HepG2 (cell line): ENCODE measurements around the gene CRKL. TPM values are rescaled to one million over a fixed set of nuclear protein-coding genes. Genes with fewer than 3 reads are reported as not detected.
"Not testable (repeated sequence)": the region's sequence is repeated elsewhere in the genome, so short reads cannot be mapped to it uniquely, and the experiment has no call there.

Experiments
- ATAC-seq: fragments of 200-7000 bp; cut with Tn5 transposase; 3 replicates; pipeline ENCODE4 v1.9.1; 2020; ENCODE audit warnings: mild to moderate bottlenecking, moderate library complexity
- BruUV-seq: library from RNA; stranded (reverse); fragments of 400-500 nt; replicated peaks from 2 replicates; lab custom pipeline; 2021; lab: Mats Ljungman, UMichigan
- CTCF ChIA-PET: fragments of 300-600 bp; formaldehyde crosslinking; extraction: SDS; loops from one replicate; lab custom pipeline; 2021; ENCODE audit warnings: low total read pairs, inconsistent platforms, low intra/inter-chr PET ratio; lab: Yijun Ruan, JAX
- POLR2A ChIA-PET: fragments of 350-600 bp; sonication (Branson Sonifier 250); formaldehyde crosslinking; loops from one replicate; lab custom pipeline; 2020; ENCODE audit warnings: antibody characterized with exemption, inconsistent platforms; lab: Yijun Ruan, JAX
- DNase-seq: peaks from one replicate; pipeline ENCODE4 v3.0.0-alpha.2; 2015; ENCODE audit warnings: low spot score
- FAIRE-seq: peaks from 3 replicates; lab custom pipeline; 2011; peaks lifted over from hg19 to GRCh38; lab: Jason Lieb, UNC
- H2AFZ ChIP-seq: one replicate; pipeline ENCODE4 v1.6.1; 2011; ENCODE audit warnings: low read length, inconsistent platforms
- H3K27ac ChIP-seq: fragments of 300-600 bp; 3 replicates; pipeline ENCODE4 v1.8.0; 2011; ENCODE audit warnings: mixed run types, mild to moderate bottlenecking, mixed read lengths, low read length, inconsistent platforms; ENCODE audit not compliant: insufficient read depth; ENCODE audit errors: extremely low read length
- H3K27me3 ChIP-seq, 2 experiments: fragments of 200-600 bp in 1 of 2; 2 replicates in 1 of 2; 3 replicates in 1 of 2; pipeline versions ENCODE4 v1.6.0 to v1.8.0; 2011; ENCODE audit warnings: low read length in 2 of 2, mild to moderate bottlenecking in 2 of 2, moderate library complexity in 2 of 2, inconsistent platforms in 1 of 2; ENCODE audit not compliant: insufficient read depth in 2 of 2, control insufficient read depth in 1 of 2
- H3K36me3 ChIP-seq, 2 experiments: fragments of 200-600 bp in 1 of 2; replicated peaks in 1 of 2; 2 replicates in 1 of 2; 3 replicates in 1 of 2; pipeline versions ENCODE4 v1.5.1 to v1.8.0; 2011; ENCODE audit warnings: low read length in 2 of 2, inconsistent platforms in 1 of 2; ENCODE audit not compliant: insufficient read depth in 2 of 2, control insufficient read depth in 1 of 2
- H3K4me1 ChIP-seq: 2 replicates; pipeline ENCODE4 v1.5.1; 2012; ENCODE audit warnings: low read length, inconsistent platforms; ENCODE audit not compliant: insufficient read depth
- H3K4me2 ChIP-seq: 2 replicates; pipeline ENCODE4 v1.6.0; 2011; ENCODE audit warnings: low read depth, low read length, inconsistent platforms
- H3K4me3 ChIP-seq, 3 experiments: fragments of 200-600 bp in 1 of 3; sonication (generic), shearing (Covaris generic) in 1 of 3; replicated peaks in 1 of 3; 2 replicates each; pipeline ENCODE4 v1.5.1; 2011 to 2016; ENCODE audit warnings: low read length in 3 of 3, inconsistent platforms in 2 of 3, low read depth in 2 of 3, mild to moderate bottlenecking in 2 of 3, control low read depth in 1 of 3, mixed read lengths in 1 of 3; ENCODE audit not compliant: insufficient read depth in 1 of 3
- H3K79me2 ChIP-seq: one replicate; pipeline ENCODE4 v1.6.1; 2011; ENCODE audit warnings: low read length, inconsistent platforms; ENCODE audit not compliant: insufficient read depth
- H3K9ac ChIP-seq: 2 replicates; pipeline ENCODE4 v1.6.0; 2011; ENCODE audit warnings: mild to moderate bottlenecking, low read depth, low read length, inconsistent platforms; ENCODE audit not compliant: insufficient read depth
- H3K9me3 ChIP-seq: 2 replicates; pipeline ENCODE4 v1.5.1; 2012; ENCODE audit warnings: mild to moderate bottlenecking, low read length
- H4K20me1 ChIP-seq: 2 replicates; pipeline ENCODE4 v1.6.0; 2011; ENCODE audit warnings: inconsistent platforms, mild to moderate bottlenecking, low read length, moderate library complexity; ENCODE audit not compliant: insufficient read depth
- FLYWCH1 ChIP-seq: sonication (generic); formaldehyde crosslinking; IDR thresholded peaks from 2 replicates; pipeline ENCODE4 v1.8.1; 2023; ENCODE audit warnings: mild to moderate bottlenecking, missing genetic modification reagents
- MLLT10 ChIP-seq: sonication (generic); formaldehyde crosslinking; IDR thresholded peaks from 2 replicates; pipeline ENCODE4 v1.4.0; 2020; ENCODE audit warnings: missing genetic modification reagents
- RBM22 ChIP-seq: fragments of 200-400 bp; formaldehyde crosslinking; optimal IDR thresholded peaks from 2 replicates; pipeline ENCODE3; 2017; ENCODE audit warnings: mild to moderate bottlenecking, low read length, moderate library complexity
- SIX1 ChIP-seq: sonication (generic); formaldehyde crosslinking; IDR thresholded peaks from 2 replicates; pipeline ENCODE4 v1.4.0; 2020; ENCODE audit warnings: missing genetic modification reagents, borderline replicate concordance
- TCF7L2 ChIP-seq: IDR thresholded peaks from 2 replicates; pipeline ENCODE4 v1.6.1; 2011; ENCODE audit warnings: mild to moderate bottlenecking, low read depth, low read length, moderate library complexity
- ZNF20 ChIP-seq: sonication (generic); formaldehyde crosslinking; IDR thresholded peaks from 2 replicates; pipeline ENCODE4 v1.4.0; 2020; ENCODE audit warnings: mild to moderate bottlenecking, moderate library complexity, missing genetic modification reagents
- ZSCAN21 ChIP-seq: sonication (generic); formaldehyde crosslinking; IDR thresholded peaks from 2 replicates; pipeline ENCODE4 v1.8.0; 2022; ENCODE audit warnings: mild to moderate bottlenecking, missing genetic modification reagents, moderate library complexity, borderline replicate concordance
- WGBS: methylation state at CpG from one replicate; pipeline ENCODE4 v1.1.6; 2017; ENCODE audit warnings: low lambda C conversion rate; 5-methylcytosine and 5-hydroxymethylcytosine counted together
- in situ Hi-C: cut with HindIII; loops from 2 replicates; pipeline ENCODE4 v1.10.0; 2017; ENCODE audit warnings: low pct_unique_long_range_greater_than_20kb; ENCODE audit not compliant: extremely low pct_ligation_motif_present
- intact Hi-C: fragments of 100-400 bp; cut with micrococcal nuclease; formaldehyde crosslinking; loops from one replicate; pipeline ENCODE4 v1.10.0; 2022; ENCODE audit not compliant: unreplicated experiment
- polyA plus RNA-seq, 8 experiments: library from polyadenylated mRNA; depleted of rRNA in 3 of 8; stranded (reverse) in 7 of 8; unstranded in 1 of 8; fragments of >200 nt; fragmentation: Illumina TruSeq in 4 of 8; extraction: Trizol in 4 of 8; gene quantifications; 2 replicates each; pipeline versions ENCODE4 v1.2.1 to v1.2.3, GENCODE V29; 2011 to 2016; ENCODE audit warnings: low read depth in 4 of 8, missing spikeins in 1 of 8, mixed read lengths in 1 of 8; ENCODE audit not compliant: insufficient read depth in 1 of 8
- total RNA-seq, 5 experiments: library from RNA; depleted of rRNA; stranded (reverse); fragments of >200 nt; fragmentation: Illumina TruSeq; extraction: Trizol; gene quantifications; 2 replicates each; pipeline ENCODE4 v1.2.3, GENCODE V29; 2016; ENCODE audit warnings: low read depth in 1 of 5

CRKL gene
- total and polyA plus RNA-seq, 2 of the 13 experiments (the other 11 are each of a cell fraction or from before 2014, with no cell fraction given): 37.4 to 60.6 TPM

GRCh38 chr22:20933910-20934309 lies 16.7 kb downstream of the CRKL start:
- in situ Hi-C loops: no loop called here
- no peak overlapping the region for H3K4me3 ChIP-seq
- H3K36me3 ChIP-seq: peaks cover 19 to 60% of the 10 kb centered on the region in 2 experiments
- intact Hi-C loops: no loop called here
- no peak for DNase-seq
- peaks cover 96% of the 10 kb centered on the region for H4K20me1 ChIP-seq
- TF ChIP-seq ZNF20 (CRISPR knock-in tag): no peak
- TF ChIP-seq ZSCAN21 (CRISPR knock-in tag): no peak
- TF ChIP-seq RBM22: peak; percentile 59
- TF ChIP-seq FLYWCH1: no peak
- no peak for TF ChIP-seq SIX1 (CRISPR knock-in tag)
- TF ChIP-seq TCF7L2: no peak
- TF ChIP-seq MLLT10 (CRISPR knock-in tag): no peak
- H3K4me1 ChIP-seq: peaks cover 79% of the 10 kb centered on the region
- POLR2A ChIA-PET: no interaction called here
- H3K4me2 ChIP-seq: no peak overlapping the region
- FAIRE-seq: no peak
- H2AFZ ChIP-seq: no peak overlapping the region
- no peaks in the 10 kb centered on the region for H3K27me3 ChIP-seq
- H3K9me3 ChIP-seq: no peaks in the 10 kb centered on the region
- BruUV-seq: TSS peak; percentile 38
- H3K9ac ChIP-seq: no peak overlapping the region
- H3K27ac ChIP-seq: no peak overlapping the region
- ATAC-seq: no peak
- WGBS: 98% methylated on average over 5 of the region's 7 CpGs
- CTCF ChIA-PET: no interaction called here
- peaks cover 93% of the 10 kb centered on the region for H3K79me2 ChIP-seq

- H3K36me3 ChIP-seq: peaks cover 21 to 63% of the 10 kb centered on the region in 2 experiments
- H3K4me3 ChIP-seq, in situ Hi-C loops, DNase-seq, FAIRE-seq, H3K9ac ChIP-seq, H2AFZ ChIP-seq, H3K9me3 ChIP-seq, H3K27ac ChIP-seq, H3K4me2 ChIP-seq, POLR2A ChIA-PET, intact Hi-C loops, H3K27me3 ChIP-seq, ATAC-seq, BruUV-seq, CTCF ChIA-PET: not testable (repeated sequence)
- WGBS: 97% methylated on average over 9 of the region's 9 CpGs
- H3K4me1 ChIP-seq: peaks cover 84% of the 10 kb centered on the region
- peaks cover 93% of the 10 kb centered on the region for H3K79me2 ChIP-seq
- H4K20me1 ChIP-seq: peaks cover 96% of the 10 kb centered on the region
Observed at GRCh38 chr22:20935049-20935448, 17.8 kb downstream of the CRKL start.

GRCh38 chr22:20935780-20936539 lies 18.8 kb downstream of the CRKL start:
- ATAC-seq, H2AFZ ChIP-seq, CTCF ChIA-PET, H3K9ac ChIP-seq, H3K4me3 ChIP-seq, in situ Hi-C loops, H3K27ac ChIP-seq, H3K9me3 ChIP-seq, DNase-seq, FAIRE-seq, POLR2A ChIA-PET, BruUV-seq, intact Hi-C loops, H3K27me3 ChIP-seq: not testable (repeated sequence)
- Histone ChIP-seq H3K4me1 (peaks cover 84% of the 10 kb centered on the region), H4K20me1 (peaks cover 95% of the 10 kb centered on the region), H3K36me3 (peaks cover 25 to 72% of the 10 kb centered on the region in 2 experiments), H3K4me2 (peak overlapping the region; percentile 23; the same call in 1 of the 2 replicates), H3K79me2 (peaks cover 93% of the 10 kb centered on the region)
- WGBS: 96% methylated on average over 11 of the region's 11 CpGs
